A673 (cell line): ENCODE results near the gene LANCL2. TPM values are rescaled to one million over a fixed set of nuclear protein-coding genes. Genes with fewer than 3 reads are reported as not detected.

Source experiments
- BruUV-seq: library from RNA; stranded (reverse); fragments of 400-500 nt; replicated peaks from 2 replicates; lab custom pipeline; 2021; lab: Mats Ljungman, UMichigan
- CTCF ChIA-PET: fragments of 300-600 bp; sonication (Branson Sonifier 250); formaldehyde crosslinking; loops from one replicate; lab custom pipeline; 2022; ENCODE audit warnings: antibody characterized with exemption; lab: Charles Lee
- POLR2A ChIA-PET: fragments of 300-600 bp; sonication (Branson Sonifier 250); formaldehyde crosslinking; loops from one replicate; lab custom pipeline; 2022; ENCODE audit warnings: antibody characterized with exemption; ENCODE audit not compliant: low non-redundant PET; lab: Charles Lee
- DNase-seq: peaks from one replicate; pipeline ENCODE4 v3.0.0-alpha.2; 2015; ENCODE audit warnings: low spot score
- H3K27ac ChIP-seq: fragments of 200-600 bp; sonication (generic); 2 replicates; pipeline ENCODE4 v1.5.1; 2016; ENCODE audit warnings: mixed run types, low read depth, mild to moderate bottlenecking, mixed read lengths, antibody characterized with exemption, low read length; ENCODE audit not compliant: poor library complexity, severe bottlenecking
- H3K27me3 ChIP-seq: fragments of 200-600 bp; sonication (generic); replicated peaks from 2 replicates; pipeline ENCODE4 v1.6.1; 2017; ENCODE audit warnings: mixed run types, low read depth, mild to moderate bottlenecking, mixed read lengths, antibody characterized with exemption, low read length; ENCODE audit not compliant: insufficient read depth, poor library complexity
- H3K36me3 ChIP-seq: fragments of 200-600 bp; sonication (generic); 2 replicates; pipeline ENCODE4 v1.6.1; 2016; ENCODE audit warnings: mixed run types, mild to moderate bottlenecking, mixed read lengths, antibody characterized with exemption, low read length; ENCODE audit not compliant: insufficient read depth, poor library complexity, severe bottlenecking
- H3K4me1 ChIP-seq: fragments of 200-600 bp; sonication (generic); 2 replicates; pipeline ENCODE4 v1.6.1; 2017; ENCODE audit warnings: mixed run types, mild to moderate bottlenecking, mixed read lengths, antibody characterized with exemption, low read length; ENCODE audit not compliant: insufficient read depth, poor library complexity, severe bottlenecking
- H3K4me3 ChIP-seq: fragments of 200-600 bp; sonication (generic); 2 replicates; pipeline ENCODE4 v1.5.1; 2016; ENCODE audit warnings: low read depth, mixed run types, mild to moderate bottlenecking, mixed read lengths, low read length; ENCODE audit not compliant: poor library complexity, severe bottlenecking
- H3K9me3 ChIP-seq: fragments of 200-600 bp; sonication (generic); 2 replicates; pipeline ENCODE4 v1.6.1; 2016; ENCODE audit warnings: mixed run types, low read depth, mild to moderate bottlenecking, mixed read lengths, antibody characterized with exemption, low read length; ENCODE audit not compliant: poor library complexity, severe bottlenecking
- CTCF ChIP-seq: fragments of 300-800, 200-600 bp; sonication (generic); conservative IDR thresholded peaks from 2 replicates; pipeline ENCODE4 v1.5.1; 2017; ENCODE audit warnings: low read depth, mild to moderate bottlenecking, antibody characterized with exemption, low read length, moderate library complexity, mixed read lengths
- EZH2 ChIP-seq: fragments of 200-600 bp; sonication (generic); IDR thresholded peaks from 2 replicates; pipeline ENCODE4 v1.6.1; 2017; ENCODE audit warnings: borderline replicate concordance, low read depth, mild to moderate bottlenecking, mixed read lengths, antibody characterized with exemption, low read length; ENCODE audit not compliant: poor library complexity, severe bottlenecking
- intact Hi-C: fragments of 100-400 bp; cut with micrococcal nuclease; formaldehyde crosslinking; loops from one replicate; pipeline ENCODE4 v1.10.0; 2022; ENCODE audit not compliant: unreplicated experiment
- total RNA-seq: library from RNA; stranded (reverse); gene quantifications from 2 replicates; pipeline ENCODE4 v1.2.3, GENCODE V29; 2021

LANCL2 gene
- total RNA-seq, 1 experiment from 2014 or later: 21.3 TPM

GRCh38 chr7:55425141-55425752, 60.1 kb downstream of the LANCL2 start:
- Histone ChIP-seq H3K4me1 (no peaks in the 10 kb centered on the region), H3K4me3 (no peak overlapping the region), H3K27me3 (no peaks in the 10 kb centered on the region), H3K27ac (no peak overlapping the region), H3K36me3 (no peaks in the 10 kb centered on the region), H3K9me3 (no peaks in the 10 kb centered on the region)
- intact Hi-C loops: no loop called here
- no TSS peak for BruUV-seq
- ChIA-PET CTCF (no interaction called here), POLR2A (no interaction called here)
- no peak for DNase-seq
- TF ChIP-seq CTCF (no peak), EZH2 (no peak)

- TF ChIP-seq CTCF (no peak), EZH2 (no peak)
- H3K36me3 ChIP-seq: no peaks in the 10 kb centered on the region
- H3K4me3 ChIP-seq: no peak overlapping the region
- no peak for DNase-seq
- ChIA-PET POLR2A (no interaction called here), CTCF (no interaction called here)
- H3K27me3 ChIP-seq: no peaks in the 10 kb centered on the region
- intact Hi-C loops: no loop called here
- no TSS peak for BruUV-seq
- no peak overlapping the region for H3K27ac ChIP-seq
- H3K4me1 ChIP-seq: no peaks in the 10 kb centered on the region
- no peaks in the 10 kb centered on the region for H3K9me3 ChIP-seq
Observed at GRCh38 chr7:55426676-55427075, 61.5 kb downstream of the LANCL2 start.

GRCh38 chr7:55427342-55427741, 62.2 kb downstream of the LANCL2 start:
- no peaks in the 10 kb centered on the region for H3K9me3 ChIP-seq
- TF ChIP-seq CTCF: no peak
- TF ChIP-seq EZH2: no peak
- no peaks in the 10 kb centered on the region for H3K27me3 ChIP-seq
- no peak overlapping the region for H3K4me3 ChIP-seq
- POLR2A ChIA-PET: interaction anchor here (0.8 kb wide), 1 partner anchor 140 kb away, joined by 3 read pairs; no protein-coding TSS in a partner anchor
- H3K27ac ChIP-seq: no peak overlapping the region
- intact Hi-C loops: no loop called here
- H3K36me3 ChIP-seq: no peaks in the 10 kb centered on the region
- BruUV-seq: no TSS peak
- no peaks in the 10 kb centered on the region for H3K4me1 ChIP-seq
- CTCF ChIA-PET: no interaction called here
- no peak for DNase-seq
